ENCODE results near the gene VPS50.
A peak's percentile ranks its signal among the peaks of the same experiment; 100 is the strongest.

VPS50 gene, protein sequence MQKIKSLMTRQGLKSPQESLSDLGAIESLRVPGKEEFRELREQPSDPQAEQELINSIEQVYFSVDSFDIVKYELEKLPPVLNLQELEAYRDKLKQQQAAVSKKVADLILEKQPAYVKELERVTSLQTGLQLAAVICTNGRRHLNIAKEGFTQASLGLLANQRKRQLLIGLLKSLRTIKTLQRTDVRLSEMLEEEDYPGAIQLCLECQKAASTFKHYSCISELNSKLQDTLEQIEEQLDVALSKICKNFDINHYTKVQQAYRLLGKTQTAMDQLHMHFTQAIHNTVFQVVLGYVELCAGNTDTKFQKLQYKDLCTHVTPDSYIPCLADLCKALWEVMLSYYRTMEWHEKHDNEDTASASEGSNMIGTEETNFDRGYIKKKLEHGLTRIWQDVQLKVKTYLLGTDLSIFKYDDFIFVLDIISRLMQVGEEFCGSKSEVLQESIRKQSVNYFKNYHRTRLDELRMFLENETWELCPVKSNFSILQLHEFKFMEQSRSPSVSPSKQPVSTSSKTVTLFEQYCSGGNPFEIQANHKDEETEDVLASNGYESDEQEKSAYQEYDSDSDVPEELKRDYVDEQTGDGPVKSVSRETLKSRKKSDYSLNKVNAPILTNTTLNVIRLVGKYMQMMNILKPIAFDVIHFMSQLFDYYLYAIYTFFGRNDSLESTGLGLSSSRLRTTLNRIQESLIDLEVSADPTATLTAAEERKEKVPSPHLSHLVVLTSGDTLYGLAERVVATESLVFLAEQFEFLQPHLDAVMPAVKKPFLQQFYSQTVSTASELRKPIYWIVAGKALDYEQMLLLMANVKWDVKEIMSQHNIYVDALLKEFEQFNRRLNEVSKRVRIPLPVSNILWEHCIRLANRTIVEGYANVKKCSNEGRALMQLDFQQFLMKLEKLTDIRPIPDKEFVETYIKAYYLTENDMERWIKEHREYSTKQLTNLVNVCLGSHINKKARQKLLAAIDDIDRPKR

DNA sequence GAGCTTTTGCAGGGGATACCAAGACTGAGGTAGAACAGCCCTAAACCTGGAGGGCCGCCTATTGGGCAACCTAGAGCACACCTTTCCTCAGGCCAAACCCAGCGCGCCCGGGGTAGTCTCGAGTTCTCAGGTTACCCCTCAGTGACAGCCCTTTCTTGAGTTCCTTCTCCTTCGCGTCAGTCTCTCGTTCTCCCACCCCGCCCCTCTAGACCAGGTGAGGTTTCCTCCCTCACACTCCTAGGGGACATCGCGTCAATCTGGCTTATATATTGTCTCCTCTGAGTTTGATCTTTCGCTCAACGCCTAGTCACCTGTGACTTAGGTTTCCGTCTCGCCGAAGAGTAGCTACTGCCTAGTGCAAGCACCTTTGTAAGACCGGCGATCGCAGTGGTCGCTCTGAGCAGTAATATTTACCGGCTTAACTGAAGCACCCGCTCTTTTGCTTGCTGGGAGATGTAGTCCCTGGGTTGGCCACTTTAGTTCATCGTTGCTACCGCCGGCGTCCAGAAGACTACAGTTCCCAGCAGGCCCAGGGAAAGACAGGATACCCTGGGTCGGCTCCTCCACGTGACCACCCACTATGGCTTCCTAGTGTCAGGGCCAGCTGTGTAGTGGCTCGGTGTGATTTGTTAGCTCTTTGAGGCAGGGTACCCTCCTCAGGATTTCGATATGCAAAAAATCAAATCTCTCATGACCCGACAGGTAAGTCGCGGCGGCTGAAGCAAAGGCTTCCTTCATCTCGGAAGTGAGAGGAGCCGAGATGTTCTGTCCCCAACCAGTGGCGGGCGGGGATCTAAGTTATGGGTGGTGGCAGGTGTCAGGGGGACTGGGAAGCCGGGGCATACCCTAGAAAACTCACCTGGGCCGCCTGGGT is at the start of gene VPS50:
VPS50 (plus strand) TSS at position 568 of the 874 bp plus-strand sequence; CDS start at position 670, 102 bp downstream.
- H3K4me3 ChIP-seq (ENCODE audit: severe bottlenecking), result peak within 1 kb of the TSS; percentile 70
- ATAC-seq (ENCODE audit: low read depth) (peak; percentile 98), DNase-seq (ENCODE audit: low spot score) (peak; percentile 94)
- no peaks in the 10 kb centered on the region for H3K9me3 ChIP-seq (ENCODE audit: severe bottlenecking)
- no peaks in the 10 kb centered on the region for H3K27me3 ChIP-seq (ENCODE audit: insufficient read depth, poor library complexity, severe bottlenecking)
- TF ChIP-seq, protein P1, sequence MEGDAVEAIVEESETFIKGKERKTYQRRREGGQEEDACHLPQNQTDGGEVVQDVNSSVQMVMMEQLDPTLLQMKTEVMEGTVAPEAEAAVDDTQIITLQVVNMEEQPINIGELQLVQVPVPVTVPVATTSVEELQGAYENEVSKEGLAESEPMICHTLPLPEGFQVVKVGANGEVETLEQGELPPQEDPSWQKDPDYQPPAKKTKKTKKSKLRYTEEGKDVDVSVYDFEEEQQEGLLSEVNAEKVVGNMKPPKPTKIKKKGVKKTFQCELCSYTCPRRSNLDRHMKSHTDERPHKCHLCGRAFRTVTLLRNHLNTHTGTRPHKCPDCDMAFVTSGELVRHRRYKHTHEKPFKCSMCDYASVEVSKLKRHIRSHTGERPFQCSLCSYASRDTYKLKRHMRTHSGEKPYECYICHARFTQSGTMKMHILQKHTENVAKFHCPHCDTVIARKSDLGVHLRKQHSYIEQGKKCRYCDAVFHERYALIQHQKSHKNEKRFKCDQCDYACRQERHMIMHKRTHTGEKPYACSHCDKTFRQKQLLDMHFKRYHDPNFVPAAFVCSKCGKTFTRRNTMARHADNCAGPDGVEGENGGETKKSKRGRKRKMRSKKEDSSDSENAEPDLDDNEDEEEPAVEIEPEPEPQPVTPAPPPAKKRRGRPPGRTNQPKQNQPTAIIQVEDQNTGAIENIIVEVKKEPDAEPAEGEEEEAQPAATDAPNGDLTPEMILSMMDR (IDR thresholded peaks at IDR 0.05; ENCODE audit: poor library complexity, severe bottlenecking), result peak; percentile 30
- peak within 1 kb of the TSS; percentile 63 for H3K27ac ChIP-seq (ENCODE audit: poor library complexity, severe bottlenecking)
- H3K4me1 ChIP-seq (ENCODE audit: insufficient read depth, poor library complexity, severe bottlenecking), result peaks cover 23% of the 10 kb centered on the region
- H3K36me3 ChIP-seq (ENCODE audit: low read depth), result no peaks in the 10 kb centered on the region

DNA sequence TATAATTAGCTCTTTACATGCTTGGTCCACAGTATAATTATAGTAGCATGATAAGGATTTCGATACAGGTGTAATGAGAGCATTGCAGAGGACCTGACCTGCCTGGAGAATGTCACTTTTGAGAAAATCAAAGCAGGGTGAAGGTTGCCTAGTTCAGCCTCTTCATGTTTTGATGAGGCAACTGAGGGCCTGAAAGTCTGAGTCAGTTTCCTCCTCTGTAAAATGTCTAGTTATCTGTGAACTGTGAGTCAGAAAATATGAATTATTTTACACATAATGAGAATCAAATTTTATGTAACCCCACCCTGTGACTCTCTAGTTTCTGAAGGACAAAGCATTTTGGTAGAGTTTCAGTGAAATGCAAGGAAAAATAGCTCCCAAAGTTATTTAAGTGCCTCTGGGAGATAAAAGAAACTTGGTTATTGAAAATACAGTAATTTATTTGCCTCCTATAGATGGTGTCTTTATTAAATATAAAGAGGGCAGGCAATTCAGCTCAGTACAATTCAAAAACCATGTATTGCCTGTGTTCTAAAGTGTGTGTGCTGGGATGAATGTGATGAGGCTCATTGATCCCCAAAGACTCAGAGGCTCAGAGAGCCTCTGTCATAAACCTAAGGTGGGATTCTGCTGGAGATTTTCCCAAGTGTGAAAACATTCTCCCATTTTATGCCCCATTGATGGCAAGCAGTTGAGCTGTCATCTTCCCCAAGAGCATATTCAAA is 46.7 kb upstream of the VPS50 start:
- ATAC-seq (ENCODE audit: low read depth) (peak; percentile 97), DNase-seq (ENCODE audit: low spot score) (no peak)

DNA sequence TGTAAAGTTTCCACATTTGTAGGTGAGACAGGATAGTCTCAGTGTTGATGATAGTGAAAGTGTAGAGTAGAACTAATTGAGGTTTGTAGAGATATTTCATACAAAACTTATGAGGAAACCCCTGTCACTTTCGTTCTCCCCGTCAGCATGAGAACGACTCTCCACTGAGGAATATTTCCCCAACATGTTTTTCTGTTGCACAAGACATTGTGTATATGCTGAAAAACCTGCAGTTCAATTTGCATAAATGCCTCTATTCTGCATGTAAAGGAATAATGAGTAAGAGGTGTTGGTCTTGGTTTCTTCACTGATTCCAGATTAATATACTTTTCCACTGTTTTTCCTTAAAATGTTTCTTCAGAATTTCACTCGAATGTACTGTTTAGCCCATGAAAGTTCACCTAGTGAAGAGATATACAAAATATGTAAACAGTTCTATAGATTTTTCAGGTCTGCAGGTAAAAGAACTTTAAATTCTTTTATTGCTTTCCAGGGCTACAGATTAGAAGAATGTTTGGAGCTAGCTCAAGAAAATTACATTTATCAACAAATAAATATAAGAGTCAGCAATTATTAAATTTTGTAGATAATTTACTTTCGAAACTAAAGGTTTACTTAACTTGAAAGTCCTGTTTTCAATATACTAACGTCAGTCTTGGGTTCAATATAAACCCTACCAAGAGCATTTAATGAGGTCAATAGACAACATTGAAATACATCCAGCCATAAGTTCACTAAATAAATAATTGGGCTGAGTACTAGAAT is 43.1 kb upstream of the VPS50 start:
- no peaks in the 10 kb centered on the region for H3K9me3 ChIP-seq (ENCODE audit: severe bottlenecking)
- H3K27ac ChIP-seq (ENCODE audit: poor library complexity, severe bottlenecking), result no peak overlapping the region
- peaks cover 10% of the 10 kb centered on the region for H3K4me1 ChIP-seq (ENCODE audit: insufficient read depth, poor library complexity, severe bottlenecking)
- ATAC-seq (ENCODE audit: low read depth), result no peak
- H3K4me3 ChIP-seq (ENCODE audit: severe bottlenecking), result no peak overlapping the region
- TF ChIP-seq, protein P1 (IDR thresholded peaks at IDR 0.05; ENCODE audit: poor library complexity, severe bottlenecking), result no peak
- no peak for DNase-seq (ENCODE audit: low spot score)
- no peaks in the 10 kb centered on the region for H3K36me3 ChIP-seq (ENCODE audit: low read depth)
- peaks cover 3% of the 10 kb centered on the region for H3K27me3 ChIP-seq (ENCODE audit: insufficient read depth, poor library complexity, severe bottlenecking)

More for the DNA sequence above, 46.7 kb upstream of the VPS50 start:
- no peaks in the 10 kb centered on the region for H3K27me3 ChIP-seq (ENCODE audit: insufficient read depth, poor library complexity, severe bottlenecking)
- TF ChIP-seq, protein P1 (IDR thresholded peaks at IDR 0.05; ENCODE audit: poor library complexity, severe bottlenecking), result no peak
- no peak overlapping the region for H3K4me3 ChIP-seq (ENCODE audit: severe bottlenecking)
- peaks cover 9% of the 10 kb centered on the region for H3K4me1 ChIP-seq (ENCODE audit: insufficient read depth, poor library complexity, severe bottlenecking)
- peak overlapping the region; percentile 23 for H3K27ac ChIP-seq (ENCODE audit: poor library complexity, severe bottlenecking)
- H3K36me3 ChIP-seq (ENCODE audit: low read depth), result no peaks in the 10 kb centered on the region
- no peaks in the 10 kb centered on the region for H3K9me3 ChIP-seq (ENCODE audit: severe bottlenecking)

DNA sequence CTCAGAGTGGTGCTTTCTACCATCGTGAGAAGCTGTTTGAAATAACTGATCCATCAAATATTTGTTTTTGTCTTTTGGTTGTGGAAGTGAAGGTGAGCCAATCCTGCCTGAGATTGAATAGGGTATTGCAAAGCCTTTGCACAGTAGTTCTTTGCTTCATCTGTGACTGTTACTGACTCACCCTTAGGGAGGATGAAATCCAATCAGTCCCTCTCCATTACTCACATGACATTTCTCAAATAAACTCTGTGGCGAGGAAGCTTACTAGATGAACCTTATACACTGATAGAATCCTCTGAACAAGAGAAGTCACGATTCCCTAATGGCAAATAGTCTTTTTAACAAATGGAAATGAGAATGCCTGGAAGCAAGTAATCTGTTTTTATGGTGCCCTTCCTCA is 37.8 kb upstream of the VPS50 start:
- Histone ChIP-seq H3K27ac (ENCODE audit: poor library complexity, severe bottlenecking) (no peak overlapping the region), H3K9me3 (ENCODE audit: severe bottlenecking) (no peaks in the 10 kb centered on the region), H3K4me1 (ENCODE audit: insufficient read depth, poor library complexity, severe bottlenecking) (peaks cover 6% of the 10 kb centered on the region), H3K4me3 (ENCODE audit: severe bottlenecking) (no peak overlapping the region), H3K27me3 (ENCODE audit: insufficient read depth, poor library complexity, severe bottlenecking) (peaks cover 5% of the 10 kb centered on the region), H3K36me3 (ENCODE audit: low read depth) (no peaks in the 10 kb centered on the region)
- TF ChIP-seq, protein P1 (IDR thresholded peaks at IDR 0.05; ENCODE audit: poor library complexity, severe bottlenecking), result no peak
- ATAC-seq (ENCODE audit: low read depth) (peak; percentile 96), DNase-seq (ENCODE audit: low spot score) (no peak)

Measured in RWPE2 (cell line).